ENCODE measurements around the gene ASTN2.

- TF ChIP-seq, protein P1, sequence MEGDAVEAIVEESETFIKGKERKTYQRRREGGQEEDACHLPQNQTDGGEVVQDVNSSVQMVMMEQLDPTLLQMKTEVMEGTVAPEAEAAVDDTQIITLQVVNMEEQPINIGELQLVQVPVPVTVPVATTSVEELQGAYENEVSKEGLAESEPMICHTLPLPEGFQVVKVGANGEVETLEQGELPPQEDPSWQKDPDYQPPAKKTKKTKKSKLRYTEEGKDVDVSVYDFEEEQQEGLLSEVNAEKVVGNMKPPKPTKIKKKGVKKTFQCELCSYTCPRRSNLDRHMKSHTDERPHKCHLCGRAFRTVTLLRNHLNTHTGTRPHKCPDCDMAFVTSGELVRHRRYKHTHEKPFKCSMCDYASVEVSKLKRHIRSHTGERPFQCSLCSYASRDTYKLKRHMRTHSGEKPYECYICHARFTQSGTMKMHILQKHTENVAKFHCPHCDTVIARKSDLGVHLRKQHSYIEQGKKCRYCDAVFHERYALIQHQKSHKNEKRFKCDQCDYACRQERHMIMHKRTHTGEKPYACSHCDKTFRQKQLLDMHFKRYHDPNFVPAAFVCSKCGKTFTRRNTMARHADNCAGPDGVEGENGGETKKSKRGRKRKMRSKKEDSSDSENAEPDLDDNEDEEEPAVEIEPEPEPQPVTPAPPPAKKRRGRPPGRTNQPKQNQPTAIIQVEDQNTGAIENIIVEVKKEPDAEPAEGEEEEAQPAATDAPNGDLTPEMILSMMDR (IDR thresholded peaks at IDR 0.05; ENCODE audit: low read depth, low read length): no peak
- TF ChIP-seq POLR2A (IDR thresholded peaks at IDR 0.05; ENCODE audit: extremely low read depth, insufficient read length): no peak
- no peak for TF ChIP-seq MAX (IDR thresholded peaks at IDR 0.05; ENCODE audit: low read depth, low read length)
Measured at GRCh38 chr9:116873937-116874914, 540.6 kb downstream of the ASTN2 start.
